Peyer's patch (tissue), 4 donors: ENCODE measurements around the gene NDUFB10.

ENCODE experiments used
- POLR2A ChIP-seq, 2 donors: fragments of 450-650 bp; IDR thresholded peaks; one replicate each; pipeline ENCODE4 v1.5.1; 2017; ENCODE audit warnings: antibody characterized with exemption in 2 of 2, mild to moderate bottlenecking in 2 of 2, moderate library complexity in 2 of 2
- TF ChIP-seq, protein P1 (sequence below), 6 experiments: fragments of 450-650 bp in 4 of 6; fragments of 200-600 bp in 2 of 6; sonication (generic) in 1 of 6; IDR thresholded peaks; one replicate each; pipeline ENCODE4 v1.5.1; 2017 to 2019; ENCODE audit warnings: antibody characterized with exemption in 6 of 6, mild to moderate bottlenecking in 3 of 6, moderate library complexity in 1 of 6

DNA sequence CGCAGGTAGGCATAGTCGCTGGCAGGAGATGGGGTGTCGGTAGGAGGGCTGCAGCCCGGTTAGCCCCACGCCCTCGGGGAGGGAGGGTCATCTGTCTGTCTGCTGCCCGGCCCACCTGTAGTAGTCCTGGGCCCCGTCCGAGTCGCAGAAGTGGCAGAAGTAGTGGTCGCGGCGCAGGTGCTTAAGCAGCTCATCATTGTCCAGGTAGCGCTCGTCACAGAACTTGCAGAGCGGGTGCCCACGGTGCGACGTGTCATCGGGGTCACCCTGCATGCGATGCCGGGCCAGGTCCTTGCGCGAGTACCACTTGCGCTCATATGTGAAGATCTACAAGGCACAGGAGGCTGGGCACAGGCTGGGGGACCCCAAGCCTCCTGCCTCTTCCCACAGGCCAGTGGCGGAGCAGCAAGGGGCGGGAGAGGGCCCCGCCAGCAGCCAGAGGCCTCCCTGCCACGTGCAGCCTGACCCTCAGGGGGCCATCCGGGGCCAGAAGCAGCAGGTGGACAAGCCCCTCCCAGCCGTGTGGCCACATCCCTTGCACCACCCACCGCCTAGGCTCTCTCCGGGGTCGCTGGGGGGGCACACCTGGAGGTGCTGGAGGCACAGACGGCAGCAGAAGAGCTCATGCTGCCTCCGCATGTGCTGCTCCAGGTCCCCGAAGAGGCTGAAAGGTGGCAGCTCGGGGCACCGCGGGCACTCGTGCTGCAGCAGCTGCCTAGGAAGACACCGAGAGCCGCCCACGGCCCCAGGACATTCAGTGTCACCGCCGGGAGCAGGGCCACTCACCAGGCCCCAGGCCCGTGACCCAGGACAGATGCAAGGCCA lies 43.3 kb downstream of the NDUFB10 start:
- TF ChIP-seq POLR2A (IDR thresholded peaks at IDR 0.05), result no peak
- TF ChIP-seq, protein P1, sequence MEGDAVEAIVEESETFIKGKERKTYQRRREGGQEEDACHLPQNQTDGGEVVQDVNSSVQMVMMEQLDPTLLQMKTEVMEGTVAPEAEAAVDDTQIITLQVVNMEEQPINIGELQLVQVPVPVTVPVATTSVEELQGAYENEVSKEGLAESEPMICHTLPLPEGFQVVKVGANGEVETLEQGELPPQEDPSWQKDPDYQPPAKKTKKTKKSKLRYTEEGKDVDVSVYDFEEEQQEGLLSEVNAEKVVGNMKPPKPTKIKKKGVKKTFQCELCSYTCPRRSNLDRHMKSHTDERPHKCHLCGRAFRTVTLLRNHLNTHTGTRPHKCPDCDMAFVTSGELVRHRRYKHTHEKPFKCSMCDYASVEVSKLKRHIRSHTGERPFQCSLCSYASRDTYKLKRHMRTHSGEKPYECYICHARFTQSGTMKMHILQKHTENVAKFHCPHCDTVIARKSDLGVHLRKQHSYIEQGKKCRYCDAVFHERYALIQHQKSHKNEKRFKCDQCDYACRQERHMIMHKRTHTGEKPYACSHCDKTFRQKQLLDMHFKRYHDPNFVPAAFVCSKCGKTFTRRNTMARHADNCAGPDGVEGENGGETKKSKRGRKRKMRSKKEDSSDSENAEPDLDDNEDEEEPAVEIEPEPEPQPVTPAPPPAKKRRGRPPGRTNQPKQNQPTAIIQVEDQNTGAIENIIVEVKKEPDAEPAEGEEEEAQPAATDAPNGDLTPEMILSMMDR (IDR thresholded peaks at IDR 0.05), result no peak
